NCI-H748 (cell line): Measurements from ENCODE around the gene ESRP2.

Experiments
- DNase-seq: peaks from one replicate; lab custom pipeline; 2025; ENCODE audit not compliant: unreplicated experiment; lab: John Stamatoyannopoulos, UW

The ESRP2 gene

GRCh38 chr16:68264128-68265077, 28.5 kb upstream of the ESRP2 start, which contains the start of gene SLC7A6:
Gene SLC7A6, plus strand, starts transcription at chr16:68264526. Its CDS starts 10,201 bp downstream, at chr16:68274727.
- peak; percentile 49 for DNase-seq

- DNase-seq = no peak
Observed at GRCh38 chr16:68263559-68264127, 27.7 kb upstream of the ESRP2 start.

- no peak for DNase-seq
Observed at GRCh38 chr16:68259007-68259825, 23.3 kb upstream of the ESRP2 start.

- DNase-seq = no peak
Observed at GRCh38 chr16:68257906-68258800, 22.2 kb upstream of the ESRP2 start.

GRCh38 chr16:68257251-68257905, 21.5 kb upstream of the ESRP2 start:
- DNase-seq = peak; percentile 27

GRCh38 chr16:68255712-68256111, 19.8 kb upstream of the ESRP2 start:
- DNase-seq = no peak

GRCh38 chr16:68253721-68254120, 17.8 kb upstream of the ESRP2 start:
- DNase-seq = no peak

GRCh38 chr16:68252383-68252782, 16.5 kb upstream of the ESRP2 start:
- DNase-seq = no peak

GRCh38 chr16:68251832-68252231, 15.9 kb upstream of the ESRP2 start:
- DNase-seq = no peak

GRCh38 chr16:68250951-68251350, 15.0 kb upstream of the ESRP2 start:
- no peak for DNase-seq

GRCh38 chr16:68249371-68249770, 13.4 kb upstream of the ESRP2 start:
- DNase-seq = no peak

GRCh38 chr16:68247932-68248331, 12.0 kb upstream of the ESRP2 start:
- no peak for DNase-seq

- DNase-seq = no peak
Observed at GRCh38 chr16:68247400-68247799, 11.5 kb upstream of the ESRP2 start.

GRCh38 chr16:68246666-68247065, 10.7 kb upstream of the ESRP2 start:
- no peak for DNase-seq

- no peak for DNase-seq
Observed at GRCh38 chr16:68246121-68246520, 10.2 kb upstream of the ESRP2 start.

- peak; percentile 86 for DNase-seq
Observed at GRCh38 chr16:68244903-68245853, 9.3 kb upstream of the ESRP2 start, which contains the start of gene PLA2G15. Gene PLA2G15, plus strand, starts transcription at chr16:68245373. Its CDS starts 54 bp downstream, at chr16:68245427.

GRCh38 chr16:68244481-68244902, 8.6 kb upstream of the ESRP2 start:
- no peak for DNase-seq
